ENCODE results near the gene THAP12.

- TF ChIP-seq, protein P1, sequence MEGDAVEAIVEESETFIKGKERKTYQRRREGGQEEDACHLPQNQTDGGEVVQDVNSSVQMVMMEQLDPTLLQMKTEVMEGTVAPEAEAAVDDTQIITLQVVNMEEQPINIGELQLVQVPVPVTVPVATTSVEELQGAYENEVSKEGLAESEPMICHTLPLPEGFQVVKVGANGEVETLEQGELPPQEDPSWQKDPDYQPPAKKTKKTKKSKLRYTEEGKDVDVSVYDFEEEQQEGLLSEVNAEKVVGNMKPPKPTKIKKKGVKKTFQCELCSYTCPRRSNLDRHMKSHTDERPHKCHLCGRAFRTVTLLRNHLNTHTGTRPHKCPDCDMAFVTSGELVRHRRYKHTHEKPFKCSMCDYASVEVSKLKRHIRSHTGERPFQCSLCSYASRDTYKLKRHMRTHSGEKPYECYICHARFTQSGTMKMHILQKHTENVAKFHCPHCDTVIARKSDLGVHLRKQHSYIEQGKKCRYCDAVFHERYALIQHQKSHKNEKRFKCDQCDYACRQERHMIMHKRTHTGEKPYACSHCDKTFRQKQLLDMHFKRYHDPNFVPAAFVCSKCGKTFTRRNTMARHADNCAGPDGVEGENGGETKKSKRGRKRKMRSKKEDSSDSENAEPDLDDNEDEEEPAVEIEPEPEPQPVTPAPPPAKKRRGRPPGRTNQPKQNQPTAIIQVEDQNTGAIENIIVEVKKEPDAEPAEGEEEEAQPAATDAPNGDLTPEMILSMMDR (IDR thresholded peaks at IDR 0.05): no peak
- no peak for TF ChIP-seq POLR2A (IDR thresholded peaks at IDR 0.05)
Observed at GRCh38 chr11:76347466-76347865, 33.5 kb downstream of the THAP12 start.

All from right lobe of liver (tissue), 4 donors.